ENCODE results near the gene RBBP4. TPM values are rescaled to one million over a fixed set of nuclear protein-coding genes. Genes with fewer than 3 reads are reported as not detected.

Gene RBBP4
- total and polyA plus RNA-seq, 2 of the 8 experiments (the other 6 are each of a cell fraction or from before 2014, with no cell fraction given) = 147 to 397 TPM

GRCh38 chr1:32635508-32636277 is 15.3 kb upstream of the RBBP4 start (continued):
- no peak for TF ChIP-seq RAD21 (IDR thresholded peaks at IDR 0.05 in 1 of 2, conservative IDR thresholded peaks at IDR 0.05 in 1 of 2; ENCODE audit: low read depth in 2 of 2, low read length in 2 of 2)
- TF ChIP-seq EGR1 (IDR thresholded peaks at IDR 0.05; ENCODE audit: borderline replicate concordance, low read depth, low read length) = no peak
- no peak for TF ChIP-seq RFX5 (IDR thresholded peaks at IDR 0.05; ENCODE audit: borderline replicate concordance, low read depth, low read length)
- no peak for TF ChIP-seq CBX5 (IDR thresholded peaks at IDR 0.05; ENCODE audit: low read depth, low read length)
- TF ChIP-seq BRCA1 (IDR thresholded peaks at IDR 0.05; ENCODE audit: low read depth, low read length) = no peak
- no peak for TF ChIP-seq TAF1 (IDR thresholded peaks at IDR 0.05; ENCODE audit: low read depth, low read length)
- no peak for TF ChIP-seq CHD2 (IDR thresholded peaks at IDR 0.05; ENCODE audit: low read length)
- no peak for TF ChIP-seq SAP30 (IDR thresholded peaks at IDR 0.05; ENCODE audit: insufficient read depth, insufficient replicate concordance, low read length)
